ENCODE results near the gene SLC22A3.

GRCh38 chr6:160303806-160304205 is 44.4 kb upstream of the SLC22A3 start:
- TF ChIP-seq POLR2A (IDR thresholded peaks at IDR 0.05; ENCODE audit: low read depth, low read length) (no peak), POLR2AphosphoS5 (IDR thresholded peaks at IDR 0.05; ENCODE audit: low read depth, low read length) (no peak), TAF1 (IDR thresholded peaks at IDR 0.05; ENCODE audit: low read depth, low read length) (no peak), POU2F2 (IDR thresholded peaks at IDR 0.05; ENCODE audit: low read depth, low read length) (no peak), SPI1 (IDR thresholded peaks at IDR 0.05; ENCODE audit: low read depth, low read length) (no peak)

Measured in GM12891 (cell line).